Esophagus (tissue), 2 donors: ENCODE data around the gene AP3M1. TPM values are rescaled to one million over a fixed set of nuclear protein-coding genes. Genes with fewer than 3 reads are reported as not detected.

ENCODE experiments used
- H3K27ac ChIP-seq, 2 donors: one replicate each; pipeline ENCODE4 v1.5.1; 2013; ENCODE audit warnings: low read depth in 2 of 2, mild to moderate bottlenecking in 2 of 2, inconsistent platforms in 1 of 2, low read length in 1 of 2, moderate library complexity in 1 of 2
- H3K27me3 ChIP-seq, 2 donors: one replicate each; pipeline ENCODE4 v1.6.1; 2013; ENCODE audit warnings: low read length in 2 of 2, control low read depth in 1 of 2, mild to moderate bottlenecking in 1 of 2; ENCODE audit not compliant: insufficient read depth in 2 of 2, control insufficient read depth in 1 of 2
- H3K36me3 ChIP-seq, 2 donors: one replicate each; pipeline ENCODE4 v1.6.1; 2013; ENCODE audit warnings: low read length in 1 of 2; ENCODE audit not compliant: control insufficient read depth in 2 of 2, insufficient read depth in 2 of 2
- H3K4me1 ChIP-seq, 2 donors: one replicate each; pipeline ENCODE4 v1.6.1; 2013; ENCODE audit warnings: low read length in 1 of 2; ENCODE audit not compliant: control insufficient read depth in 2 of 2, insufficient read depth in 2 of 2
- H3K4me3 ChIP-seq, 2 donors: one replicate each; pipeline ENCODE4 v1.5.1; 2013; ENCODE audit warnings: low read length in 2 of 2, mild to moderate bottlenecking in 2 of 2, low read depth in 1 of 2, moderate library complexity in 1 of 2
- H3K9me3 ChIP-seq, 2 donors: one replicate each; pipeline ENCODE4 v1.6.1; 2013; ENCODE audit warnings: mild to moderate bottlenecking in 2 of 2, low read depth in 1 of 2, low read length in 1 of 2, moderate library complexity in 1 of 2; ENCODE audit not compliant: control insufficient read depth in 2 of 2, insufficient read depth in 1 of 2
- WGBS, 2 donors: extraction: QIAGEN DNeasy Blood & Tissue Kit; methylation state at CpG; one replicate each; pipeline ENCODE4 v1.1.7; 2013; 5-methylcytosine and 5-hydroxymethylcytosine counted together
- polyA plus RNA-seq, 2 donors: library from polyadenylated mRNA; stranded (reverse); fragments of 200-250 nt; gene quantifications; one replicate each; pipeline ENCODE4 v1.2.3, GENCODE V29; 2013
- donor health status: healthy with polysubstance abuse.
- donor health status: Bipolar disorder and iron deficiency.

The AP3M1 gene
- polyA plus RNA-seq, 2 donors: 7.1 to 13.4 TPM

DNA sequence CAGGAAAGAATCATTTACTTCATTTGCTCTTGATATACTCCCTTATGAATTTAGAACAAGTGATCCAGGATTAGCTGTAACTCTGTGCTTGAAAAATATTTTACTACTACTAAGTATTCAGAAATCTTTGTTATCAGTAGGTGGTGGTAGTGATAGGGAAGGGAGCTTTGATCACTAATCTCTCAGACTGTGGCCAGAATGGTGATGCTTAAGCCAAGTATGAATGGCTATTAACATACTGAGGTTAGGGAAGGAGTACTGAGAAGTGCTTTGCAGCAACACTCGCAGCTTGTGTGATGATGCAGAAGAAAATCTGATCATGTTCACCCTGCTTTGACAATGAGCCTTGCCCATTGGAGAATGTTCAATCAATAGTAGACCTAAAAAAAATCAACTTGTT is 29.3 kb downstream of the AP3M1 start:
- no peak overlapping the region for H3K4me3 ChIP-seq
- H3K4me1 ChIP-seq: no peaks in the 10 kb centered on the region
- H3K27me3 ChIP-seq: no peaks in the 10 kb centered on the region
- 67 to 79% methylated on average over 1 of the region's 1 CpG for WGBS, 2 donors
- H3K27ac ChIP-seq: no peak overlapping the region
- peaks cover 13 to 19% of the 10 kb centered on the region in 2 donors for H3K36me3 ChIP-seq
- H3K9me3 ChIP-seq: no peaks in the 10 kb centered on the region

DNA sequence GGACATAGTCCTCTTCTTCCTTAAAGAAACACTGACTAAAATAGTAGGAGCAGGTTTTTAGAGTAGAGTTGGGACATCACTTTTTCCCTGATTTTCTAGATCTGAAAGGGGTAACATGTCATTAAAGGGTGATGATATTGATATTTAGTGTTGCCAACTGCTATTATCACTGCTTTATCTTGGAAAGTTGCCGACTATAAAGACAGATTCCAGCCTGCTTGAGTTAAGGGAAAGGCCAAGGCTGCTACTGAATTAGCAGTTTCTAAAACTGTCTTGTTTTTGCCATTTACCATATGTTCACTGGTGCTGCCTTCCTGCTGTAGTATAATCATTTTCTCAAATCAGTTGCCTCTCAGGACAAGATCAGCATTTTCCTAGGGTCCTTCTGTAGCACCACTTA is 29.7 kb downstream of the AP3M1 start:
- 48 to 57% methylated on average over 1 of the region's 1 CpG for WGBS, 2 donors
- Histone ChIP-seq H3K27me3 (no peaks in the 10 kb centered on the region), H3K9me3 (no peaks in the 10 kb centered on the region), H3K27ac (no peak overlapping the region), H3K36me3 (peaks cover 13 to 17% of the 10 kb centered on the region in 2 donors), H3K4me3 (no peak overlapping the region), H3K4me1 (no peaks in the 10 kb centered on the region)

DNA sequence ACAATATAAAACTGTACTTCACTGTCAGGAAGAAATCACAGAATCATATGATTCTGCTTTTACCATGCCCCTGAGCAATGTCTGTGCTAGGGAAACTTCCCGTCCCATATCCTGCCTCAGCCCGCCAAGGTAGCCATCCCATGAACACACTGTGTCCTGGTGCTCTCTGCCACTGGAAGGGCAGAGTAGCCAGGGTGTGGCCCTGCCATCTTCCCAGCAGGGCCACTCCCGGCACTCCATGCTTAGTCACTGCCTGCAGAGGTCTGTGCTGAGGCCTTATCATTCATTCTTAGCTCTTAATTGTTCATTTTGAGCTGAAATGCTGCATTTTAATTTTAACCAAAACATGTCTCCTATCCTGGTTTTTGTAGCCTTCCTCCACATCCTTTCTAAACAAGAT is 31.8 kb downstream of the AP3M1 start:
- peaks cover 13 to 25% of the 10 kb centered on the region in 2 donors for H3K36me3 ChIP-seq

DNA sequence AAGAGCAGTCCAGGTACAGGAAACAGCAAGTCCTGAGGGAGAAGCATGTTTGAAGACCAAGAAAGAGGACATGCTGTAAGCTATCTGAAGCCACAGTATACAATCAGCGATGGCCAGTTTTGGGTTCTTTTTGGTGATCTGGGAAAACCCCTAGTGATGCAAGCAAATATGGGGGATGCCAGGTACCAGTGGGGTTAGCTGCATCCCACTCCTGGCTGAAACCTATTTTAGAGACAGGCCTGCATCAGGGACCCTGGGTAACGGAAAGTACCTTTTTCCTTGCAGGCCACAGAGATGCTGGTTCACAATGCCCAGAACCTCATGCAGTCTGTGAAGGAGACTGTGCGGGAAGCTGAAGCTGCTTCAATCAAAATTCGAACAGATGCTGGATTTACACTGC is 32.9 kb downstream of the AP3M1 start:
- Histone ChIP-seq H3K27ac (no peak overlapping the region), H3K27me3 (no peaks in the 10 kb centered on the region), H3K36me3 (peaks cover 9 to 28% of the 10 kb centered on the region in 2 donors), H3K4me3 (no peak overlapping the region), H3K9me3 (no peaks in the 10 kb centered on the region), H3K4me1 (peaks cover 0 to 5% of the 10 kb centered on the region in 2 donors)
- WGBS, 2 donors: 88 to 90% methylated on average over 4 of the region's 4 CpGs

More for the DNA sequence above, 31.8 kb downstream of the AP3M1 start:
- Histone ChIP-seq H3K9me3 (no peaks in the 10 kb centered on the region), H3K27ac (no peak overlapping the region), H3K4me1 (peaks cover 0 to 3% of the 10 kb centered on the region in 2 donors), H3K27me3 (no peaks in the 10 kb centered on the region), H3K4me3 (no peak overlapping the region)
- WGBS, 2 donors: 70 to 72% methylated on average over 3 of the region's 3 CpGs

DNA sequence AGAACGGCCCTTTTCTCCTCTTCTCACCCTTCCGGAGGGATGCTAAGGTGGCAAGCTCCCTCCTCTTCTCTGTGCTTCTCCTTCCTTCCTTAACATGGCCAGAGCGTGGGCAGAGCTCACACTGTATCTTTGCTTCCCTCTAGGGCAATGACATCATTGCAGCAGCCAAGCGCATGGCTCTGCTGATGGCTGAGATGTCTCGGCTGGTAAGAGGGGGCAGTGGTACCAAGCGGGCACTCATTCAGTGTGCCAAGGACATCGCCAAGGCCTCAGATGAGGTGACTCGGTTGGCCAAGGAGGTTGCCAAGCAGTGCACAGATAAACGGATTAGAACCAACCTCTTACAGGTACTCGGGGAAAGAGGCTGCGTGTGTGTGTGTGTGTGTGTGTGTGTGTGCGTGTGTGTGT is 36.6 kb downstream of the AP3M1 start:
- Histone ChIP-seq H3K27me3 (no peaks in the 10 kb centered on the region), H3K9me3 (no peaks in the 10 kb centered on the region), H3K36me3 (peaks cover 14 to 49% of the 10 kb centered on the region in 2 donors), H3K27ac (peak overlapping the region; percentile 26 to 33), H3K4me1 (peaks cover 0 to 10% of the 10 kb centered on the region in 2 donors), H3K4me3 (no peak overlapping the region)
- 63% methylated on average over 12 of the region's 12 CpGs for WGBS, 2 donors

DNA sequence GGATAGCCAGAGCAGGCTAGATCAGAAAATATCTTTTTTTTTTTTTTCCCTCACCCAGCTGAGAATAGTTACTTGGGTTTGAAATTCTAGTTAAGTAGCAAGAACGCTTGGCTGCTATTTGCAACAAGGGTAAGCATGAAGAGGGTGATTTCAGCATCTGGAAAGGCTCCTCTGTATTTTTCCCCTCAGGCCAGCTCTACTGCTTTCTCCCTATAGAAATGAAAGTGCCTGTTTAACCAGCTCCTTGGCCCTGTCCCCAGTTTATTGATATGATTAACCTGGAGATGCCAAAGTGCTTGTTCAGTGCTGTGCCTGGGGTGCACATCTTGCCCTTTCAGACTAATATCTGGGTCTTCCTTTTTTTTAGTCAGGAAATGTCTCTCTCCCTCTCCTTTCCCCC is 37.1 kb downstream of the AP3M1 start:
- peaks cover 0 to 10% of the 10 kb centered on the region in 2 donors for H3K4me1 ChIP-seq
- peaks cover 16 to 49% of the 10 kb centered on the region in 2 donors for H3K36me3 ChIP-seq
- H3K4me3 ChIP-seq: no peak overlapping the region
- 42 to 55% methylated on average over 1 of the region's 1 CpG for WGBS, 2 donors
- no peaks in the 10 kb centered on the region for H3K9me3 ChIP-seq
- H3K27me3 ChIP-seq: no peaks in the 10 kb centered on the region
- H3K27ac ChIP-seq: peak overlapping the region; percentile 26 to 33

DNA sequence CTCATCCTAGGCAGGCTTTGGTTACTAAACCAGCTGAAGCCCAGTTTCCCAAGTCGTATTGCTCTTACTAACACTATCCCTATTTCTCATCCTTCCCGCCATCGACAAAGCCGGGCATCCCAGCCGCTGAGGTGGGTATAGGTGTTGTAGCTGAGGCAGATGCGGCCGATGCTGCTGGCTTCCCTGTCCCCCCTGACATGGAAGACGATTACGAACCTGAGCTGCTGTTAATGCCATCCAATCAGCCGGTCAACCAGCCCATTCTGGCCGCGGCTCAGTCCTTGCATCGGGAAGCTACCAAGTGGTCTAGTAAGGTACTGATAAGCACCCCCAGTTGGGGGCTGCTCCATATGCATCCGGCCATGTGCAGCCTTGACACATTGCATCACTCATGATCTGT is 38.8 kb downstream of the AP3M1 start:
- H3K9me3 ChIP-seq: no peaks in the 10 kb centered on the region
- 97% methylated on average over 14 of the region's 14 CpGs for WGBS, 2 donors

DNA sequence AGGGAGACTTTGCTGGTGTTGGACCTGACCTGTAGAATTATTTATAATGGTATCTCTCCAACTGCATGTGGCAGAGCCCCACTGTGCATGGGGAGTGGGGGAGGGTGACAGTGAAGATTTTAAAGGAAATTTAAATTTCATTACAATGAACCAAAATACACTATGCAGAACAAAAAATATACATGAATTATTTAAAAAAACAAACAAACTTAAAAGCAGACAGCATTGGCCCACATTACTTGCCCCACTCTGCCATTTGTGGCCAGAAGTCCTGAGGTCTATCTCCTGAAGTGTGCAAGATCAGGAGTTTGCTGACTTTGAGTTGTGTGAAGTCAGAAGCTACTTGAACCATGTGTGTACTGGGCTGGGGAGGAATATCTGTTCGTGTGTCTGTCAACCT is 40.5 kb downstream of the AP3M1 start:
- H3K36me3 ChIP-seq: peaks cover 7 to 47% of the 10 kb centered on the region in 2 donors
- H3K4me1 ChIP-seq: peaks cover 0 to 16% of the 10 kb centered on the region in 2 donors
- no peaks in the 10 kb centered on the region for H3K9me3 ChIP-seq
- H3K27me3 ChIP-seq: no peaks in the 10 kb centered on the region
- 80 to 86% methylated on average over 1 of the region's 1 CpG for WGBS, 2 donors
- H3K4me3 ChIP-seq: no peak overlapping the region
- H3K27ac ChIP-seq: no peak overlapping the region

More for the DNA sequence above, 38.8 kb downstream of the AP3M1 start:
- no peak overlapping the region for H3K27ac ChIP-seq
- H3K4me3 ChIP-seq: no peak overlapping the region
- H3K27me3 ChIP-seq: no peaks in the 10 kb centered on the region
- peaks cover 0 to 14% of the 10 kb centered on the region in 2 donors for H3K4me1 ChIP-seq
- peaks cover 7 to 44% of the 10 kb centered on the region in 2 donors for H3K36me3 ChIP-seq

DNA sequence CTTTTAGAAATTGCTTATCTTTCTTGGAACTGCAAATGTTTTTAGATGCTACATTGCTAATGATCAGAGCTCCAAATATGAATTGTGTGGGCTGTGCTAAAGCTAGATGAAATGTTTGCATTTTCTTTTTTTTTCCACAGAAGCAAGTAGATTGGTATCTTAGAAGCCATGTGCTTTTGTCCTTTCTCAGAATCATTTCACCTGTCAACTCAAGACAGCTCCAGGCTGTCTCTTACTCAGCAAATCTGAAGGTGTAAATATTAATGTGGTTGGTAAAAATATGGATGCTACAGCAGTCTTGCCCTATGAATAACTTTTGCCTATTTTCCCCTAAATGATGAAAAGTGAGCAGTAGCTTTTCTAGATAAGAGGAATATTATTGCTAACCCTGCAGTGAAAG is 41.2 kb downstream of the AP3M1 start:
- peaks cover 9 to 46% of the 10 kb centered on the region in 2 donors for H3K36me3 ChIP-seq
- no peaks in the 10 kb centered on the region for H3K27me3 ChIP-seq
- H3K4me1 ChIP-seq: peaks cover 0 to 16% of the 10 kb centered on the region in 2 donors
- H3K9me3 ChIP-seq: no peaks in the 10 kb centered on the region
- no peak overlapping the region for H3K4me3 ChIP-seq
- no peak overlapping the region for H3K27ac ChIP-seq

DNA sequence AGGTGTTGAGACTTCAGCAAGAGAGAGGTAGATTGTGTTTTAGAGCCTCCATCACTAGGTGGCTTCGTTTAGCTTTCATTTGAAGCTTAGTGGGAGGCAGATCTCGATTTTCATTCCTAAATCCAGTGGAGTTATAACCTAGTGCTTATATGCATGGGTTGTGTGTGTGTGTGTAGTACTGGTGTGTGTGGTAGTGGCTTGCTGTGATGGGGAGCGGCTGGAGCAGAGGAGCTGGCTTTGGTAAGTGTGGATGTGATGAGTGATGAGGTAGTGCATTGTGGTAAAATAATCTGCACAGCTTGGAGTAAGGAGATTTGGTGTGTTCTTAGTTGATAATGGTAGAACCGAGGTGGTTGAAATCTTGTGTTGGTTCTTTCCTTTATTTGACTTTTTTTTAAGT is 43.2 kb downstream of the AP3M1 start:
- no peak overlapping the region for H3K4me3 ChIP-seq
- H3K36me3 ChIP-seq: peaks cover 16 to 39% of the 10 kb centered on the region in 2 donors
- no peaks in the 10 kb centered on the region for H3K27me3 ChIP-seq
- no peaks in the 10 kb centered on the region for H3K9me3 ChIP-seq
- peaks cover 0 to 7% of the 10 kb centered on the region in 2 donors for H3K4me1 ChIP-seq
- WGBS, 2 donors: 67 to 74% methylated on average over 4 of the region's 4 CpGs
- H3K27ac ChIP-seq: no peak overlapping the region
